GM18907 (cell line): Measurements from ENCODE around the gene LIMA1.
"Not testable (repeated sequence)": the region's sequence is repeated elsewhere in the genome, so short reads cannot be mapped to it uniquely, and the experiment has no call there.

Source experiments
- ATAC-seq: cut with Tn5 transposase; IDR thresholded peaks from one replicate; pipeline ENCODE4 v1.9.1; 2021; ENCODE audit warnings: mild to moderate bottlenecking, moderate library complexity; ENCODE audit not compliant: unreplicated experiment

LIMA1 gene

GRCh38 chr12:50221228-50222008, 61.9 kb downstream of the LIMA1 start:
- ATAC-seq = no peak

GRCh38 chr12:50220363-50220995, 62.8 kb downstream of the LIMA1 start:
- ATAC-seq = peak; percentile 41

GRCh38 chr12:50219544-50219943, 63.8 kb downstream of the LIMA1 start:
- ATAC-seq = no peak

DNA sequence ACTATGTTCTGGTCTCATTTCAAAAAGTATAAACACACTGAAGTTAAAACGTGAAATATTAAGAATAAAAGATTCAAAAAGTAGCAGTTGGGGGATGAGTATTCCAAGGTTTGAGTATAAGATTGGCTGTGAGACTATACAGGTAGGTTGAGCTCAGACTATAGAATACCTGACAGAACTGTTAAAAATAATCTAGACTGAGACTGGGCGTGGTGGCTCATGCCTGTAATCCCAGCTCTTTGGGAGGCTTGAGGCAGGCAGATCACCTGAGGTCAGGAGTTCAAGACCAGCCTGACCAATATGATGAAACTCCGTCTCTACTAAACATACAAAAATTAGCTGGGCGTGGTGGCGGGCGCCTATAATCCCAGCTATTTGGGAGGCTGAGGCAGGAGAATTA, 64.3 kb downstream of the LIMA1 start:
- ATAC-seq = not testable (repeated sequence)

GRCh38 chr12:50218386-50218785, 64.9 kb downstream of the LIMA1 start:
- no peak for ATAC-seq

DNA sequence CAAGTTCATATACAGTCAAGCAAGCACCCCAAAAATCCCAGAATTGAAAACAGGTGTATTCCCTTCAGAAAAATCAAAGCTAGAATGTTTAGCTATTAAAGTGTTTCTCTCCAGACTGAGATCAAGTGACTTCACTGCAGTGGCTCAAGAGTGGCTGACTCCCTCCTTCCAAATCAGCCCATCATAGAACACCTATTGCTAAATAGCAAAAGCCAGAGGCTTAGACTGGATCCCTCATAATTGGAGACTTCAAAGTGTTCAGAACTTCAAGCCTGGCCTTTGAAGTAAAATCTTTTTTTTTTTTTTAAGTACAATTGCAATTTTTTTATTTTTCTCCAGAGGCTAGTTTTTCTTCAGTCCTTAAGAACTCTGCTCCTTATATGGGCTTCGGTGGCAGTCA, 66.1 kb downstream of the LIMA1 start:
- ATAC-seq = no peak

DNA sequence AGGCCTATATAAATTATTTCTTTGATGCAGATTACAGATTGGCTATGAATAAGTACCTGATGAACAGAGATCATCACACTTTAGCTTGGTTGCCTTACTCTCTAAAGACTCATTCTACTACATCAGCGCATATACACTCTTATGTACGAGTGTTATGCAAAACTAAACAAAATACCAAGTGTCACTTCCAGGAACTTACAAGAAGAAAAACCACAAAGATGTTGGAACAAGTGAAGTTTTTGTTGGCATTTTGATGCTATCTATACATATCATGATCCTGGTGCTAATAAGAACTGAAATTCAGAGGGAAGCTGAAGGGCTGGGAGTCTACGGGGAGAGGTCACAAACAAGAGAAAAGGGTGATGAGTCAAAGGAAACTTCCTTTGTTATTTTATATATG, 68.3 kb downstream of the LIMA1 start:
- no peak for ATAC-seq

- no peak for ATAC-seq
Observed at GRCh38 chr12:50214018-50214417, 69.3 kb downstream of the LIMA1 start.

DNA sequence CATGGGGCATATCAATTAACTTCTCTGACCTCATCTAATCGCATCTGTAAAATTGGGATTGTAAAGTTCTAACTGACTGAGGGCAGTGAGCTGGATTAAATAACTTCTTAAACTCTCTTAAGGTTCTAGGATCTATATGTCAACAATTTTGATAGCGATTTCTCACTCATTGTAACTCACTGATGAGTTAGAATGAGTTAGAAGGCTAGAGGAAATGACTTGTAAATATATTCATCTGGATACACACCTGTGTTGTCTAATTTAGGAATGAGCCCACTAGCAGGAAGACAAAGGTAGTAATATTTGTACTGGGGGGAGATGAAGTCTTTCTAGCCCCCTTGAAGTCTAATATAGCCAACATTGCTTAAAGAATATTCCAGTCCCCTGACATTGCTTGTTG, 69.9 kb downstream of the LIMA1 start:
- no peak for ATAC-seq

- ATAC-seq = no peak
Observed at GRCh38 chr12:50212071-50212467, 71.3 kb downstream of the LIMA1 start.

DNA sequence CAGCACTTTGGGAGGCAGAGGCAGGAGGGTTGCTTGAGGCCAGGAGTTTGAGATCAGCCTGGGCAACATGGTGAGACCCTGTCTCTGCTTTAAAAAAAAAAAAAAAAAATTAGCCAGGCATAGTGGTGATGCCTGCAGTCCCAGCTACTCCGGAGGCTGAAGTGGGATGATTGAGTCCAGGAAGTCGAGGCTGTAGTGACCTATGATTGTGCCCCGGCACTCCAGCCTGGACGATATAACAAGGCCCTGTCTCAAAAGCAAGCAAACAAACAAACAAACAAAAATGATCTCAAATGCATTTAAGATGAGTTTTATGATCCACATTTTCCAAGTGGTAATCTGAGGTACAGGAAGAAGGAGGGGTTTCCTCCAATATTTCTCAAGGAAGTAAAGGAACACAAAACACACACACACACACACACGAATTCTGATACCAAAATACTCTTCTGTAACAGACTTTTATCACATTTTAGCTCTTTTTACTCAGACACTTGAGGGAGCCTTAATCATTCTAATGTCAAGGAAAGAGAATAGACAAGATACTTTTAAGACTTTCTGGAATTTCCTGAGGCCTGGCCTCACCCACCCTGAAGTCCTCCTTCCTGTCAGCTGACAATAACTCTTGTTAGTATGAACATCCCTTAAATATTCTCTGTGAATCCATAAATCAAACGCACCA, 71.8 kb downstream of the LIMA1 start:
- no peak for ATAC-seq

DNA sequence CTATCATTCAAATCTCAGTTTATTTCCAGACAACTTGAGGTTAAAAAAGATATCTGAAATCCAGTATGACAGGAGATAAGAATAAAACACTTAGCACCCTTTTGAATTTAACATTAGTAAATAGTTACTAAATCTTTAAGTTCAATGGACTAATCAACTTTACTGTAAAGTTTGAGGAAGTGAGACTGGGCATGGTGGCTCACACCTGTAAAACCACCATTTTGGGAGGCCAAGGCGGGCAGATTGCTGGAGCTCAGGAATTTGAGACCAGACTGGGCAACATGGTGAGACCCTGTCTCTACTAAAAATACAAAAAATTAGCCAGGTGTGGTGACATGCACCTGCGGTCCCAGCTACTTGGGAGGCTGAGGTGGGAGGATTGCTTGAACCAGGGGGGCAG, 75.9 kb downstream of the LIMA1 start:
- no peak for ATAC-seq

DNA sequence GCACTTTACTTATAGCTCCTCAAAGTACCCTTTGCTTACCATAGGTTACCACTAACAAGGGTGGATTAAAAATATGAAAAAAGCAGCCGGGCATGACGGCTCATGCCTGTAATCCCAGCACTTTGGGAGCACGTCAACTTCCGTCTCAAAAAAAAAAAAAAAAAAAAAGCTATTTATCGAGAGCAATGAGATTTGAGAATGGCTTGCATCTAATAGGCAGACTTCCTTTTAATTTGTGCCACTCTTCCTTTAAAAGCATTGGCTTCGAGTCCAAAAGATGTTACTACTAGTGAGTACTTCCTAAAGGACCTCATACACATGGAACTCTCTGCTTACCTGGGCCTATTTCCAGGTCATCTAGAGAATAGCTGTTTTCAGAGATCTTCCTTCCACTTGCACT, 77.7 kb downstream of the LIMA1 start:
- no peak for ATAC-seq

- no peak for ATAC-seq
Observed at GRCh38 chr12:50203691-50204090, 79.6 kb downstream of the LIMA1 start.

DNA sequence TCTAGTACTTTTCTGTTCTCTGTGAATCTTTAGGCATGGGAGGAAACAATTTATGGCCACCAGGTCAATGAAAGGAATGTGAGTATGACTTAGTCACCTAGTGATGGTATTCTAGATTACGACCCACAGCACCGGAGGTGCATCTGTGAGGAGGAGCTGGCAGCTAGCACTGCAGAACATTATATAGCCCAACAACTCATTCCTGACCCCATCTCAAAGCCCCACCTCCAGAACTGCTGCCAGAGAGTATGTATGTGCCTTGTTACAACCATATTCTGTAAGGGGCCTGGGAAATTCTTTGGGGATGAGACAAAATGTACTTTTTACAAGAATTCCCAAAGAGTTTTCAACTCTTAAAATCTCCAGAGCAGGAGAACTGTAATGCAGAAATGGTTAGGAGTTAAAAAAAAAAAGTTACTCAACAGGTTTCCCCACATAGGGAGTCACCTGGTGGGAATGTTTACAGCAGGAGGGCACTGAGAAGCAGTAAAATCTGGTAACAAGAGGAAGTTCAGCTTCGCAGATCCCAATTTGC, 81.3 kb downstream of the LIMA1 start:
- no peak for ATAC-seq

DNA sequence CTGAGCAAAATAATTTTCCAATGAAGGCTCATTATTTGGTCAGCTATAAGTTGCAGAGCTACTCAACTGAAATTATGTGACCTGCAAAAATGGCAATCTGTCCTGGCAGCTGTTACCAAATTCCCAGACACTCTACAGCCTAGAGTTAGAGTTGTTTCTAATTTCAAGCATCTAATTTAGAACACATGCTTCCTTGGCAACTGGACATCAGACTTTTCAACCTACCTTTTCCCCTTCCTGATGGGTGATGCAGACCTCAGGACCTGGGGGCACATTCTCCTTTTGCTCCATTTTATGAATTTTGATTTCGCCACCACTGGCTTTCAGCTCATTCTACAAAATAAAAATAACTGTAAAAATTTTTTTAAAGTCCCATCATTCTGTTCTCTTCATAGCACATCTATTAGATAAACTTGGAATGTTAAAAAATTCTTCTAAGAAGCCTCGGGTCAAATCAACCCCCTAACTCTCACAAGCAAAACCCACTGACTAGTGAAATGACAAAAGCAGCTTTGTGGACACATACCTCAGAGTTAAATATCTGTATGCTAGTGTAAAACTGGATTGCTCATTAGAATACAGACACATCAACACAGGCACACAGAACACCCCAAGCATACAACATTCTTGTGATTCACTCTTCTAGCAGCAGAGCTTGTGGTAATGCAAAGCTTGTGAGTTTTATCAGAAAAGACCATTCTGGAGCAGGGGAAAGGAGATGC, 82.6 kb downstream of the LIMA1 start:
- ATAC-seq = no peak

GRCh38 chr12:50198829-50199228, 84.5 kb downstream of the LIMA1 start:
- no peak for ATAC-seq

- no peak for ATAC-seq
Observed at GRCh38 chr12:50197297-50197727, 86.0 kb downstream of the LIMA1 start.

GRCh38 chr12:50196537-50196936, 86.8 kb downstream of the LIMA1 start:
- ATAC-seq = no peak

- no peak for ATAC-seq
Observed at GRCh38 chr12:50195832-50196231, 87.5 kb downstream of the LIMA1 start.

DNA sequence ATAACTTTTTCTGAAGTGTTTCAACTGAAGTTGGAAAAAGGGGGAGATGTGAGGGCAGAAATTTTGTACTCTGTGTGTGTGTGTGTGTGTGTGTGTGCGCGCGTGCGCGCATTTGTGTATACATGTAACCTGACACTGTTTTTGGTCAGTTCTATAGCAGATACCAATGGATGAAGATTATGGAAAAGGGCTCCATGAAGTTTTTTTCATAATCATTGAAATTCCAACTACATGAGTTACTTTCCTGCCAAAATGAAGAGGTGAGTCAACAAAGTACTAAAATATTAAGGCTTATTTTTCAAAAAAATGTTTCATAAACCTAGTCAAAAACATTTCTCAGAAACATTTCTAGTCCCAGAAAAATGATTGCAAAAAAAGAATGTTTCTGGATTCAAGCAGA, 90.4 kb downstream of the LIMA1 start:
- ATAC-seq = no peak
